H1 (cell line): Measurements from ENCODE around the gene PRKCD. TPM values are rescaled to one million over a fixed set of nuclear protein-coding genes. Genes with fewer than 3 reads are reported as not detected.

Source experiments
- CTCF ChIA-PET: fragments of 300-600 bp; sonication (Branson Sonifier 250); formaldehyde crosslinking; loops from one replicate; lab custom pipeline; 2021; ENCODE audit not compliant: partially characterized antibody; lab: Charles Lee
- POLR2A ChIA-PET: fragments of 300-600 bp; sonication (Branson Sonifier 250); formaldehyde crosslinking; loops from one replicate; lab custom pipeline; 2021; ENCODE audit warnings: inconsistent platforms; ENCODE audit not compliant: partially characterized antibody; lab: Charles Lee
- DNase-seq, 2 experiments: peaks; one replicate each; pipeline versions ENCODE4 v3.0.0 to v3.0.0-alpha.2; 2010 to 2022; ENCODE audit warnings: low spot score in 2 of 2, low read depth in 1 of 2, mixed read lengths in 1 of 2
- FAIRE-seq: peaks from 2 replicates; lab custom pipeline; 2011; peaks lifted over from hg19 to GRCh38; lab: Jason Lieb, UNC
- H2AFZ ChIP-seq: 2 replicates; pipeline ENCODE4 v1.8.1; 2012; ENCODE audit warnings: low read length, inconsistent platforms
- H2AK5ac ChIP-seq: 2 replicates; pipeline ENCODE4 v1.6.1; 2013; ENCODE audit warnings: low read depth, low read length
- H2BK120ac ChIP-seq: replicated peaks from 2 replicates; pipeline ENCODE3; 2013; ENCODE audit warnings: low read depth, low read length, inconsistent platforms
- H2BK12ac ChIP-seq: 2 replicates; pipeline ENCODE4 v1.6.1; 2013; ENCODE audit warnings: low read depth, low read length
- H2BK15ac ChIP-seq: 2 replicates; pipeline ENCODE4 v1.6.1; 2013; ENCODE audit warnings: low read length
- H2BK20ac ChIP-seq: 2 replicates; pipeline ENCODE4 v1.6.1; 2013; ENCODE audit warnings: low read length
- H2BK5ac ChIP-seq: 2 replicates; pipeline ENCODE4 v1.6.1; 2013; ENCODE audit warnings: low read depth, low read length
- H3K14ac ChIP-seq: 2 replicates; pipeline ENCODE4 v1.6.1; 2013; ENCODE audit warnings: inconsistent platforms; ENCODE audit not compliant: insufficient read length
- H3K18ac ChIP-seq: 2 replicates; pipeline ENCODE4 v1.6.1; 2013; ENCODE audit warnings: low read length; ENCODE audit errors: extremely low read depth
- H3K23ac ChIP-seq: 2 replicates; pipeline ENCODE4 v1.6.1; 2013; ENCODE audit warnings: inconsistent platforms; ENCODE audit not compliant: insufficient read length
- H3K23me2 ChIP-seq: 2 replicates; pipeline ENCODE4 v1.6.1; 2013; ENCODE audit warnings: low read depth, low read length
- H3K27ac ChIP-seq: 2 replicates; pipeline ENCODE4 v1.6.1; 2011; ENCODE audit warnings: low read depth, low read length, inconsistent platforms
- H3K27me3 ChIP-seq, 4 experiments: replicated peaks in 1 of 4; 1 replicate in 1 of 4; 2 replicates in 3 of 4; pipeline versions ENCODE4 v1.6.1 to v1.8.1; 2011 to 2013; ENCODE audit warnings: low read length in 3 of 4, mild to moderate bottlenecking in 3 of 4, inconsistent platforms in 2 of 4, mixed read lengths in 2 of 4, moderate library complexity in 1 of 4; ENCODE audit not compliant: control insufficient read depth in 3 of 4, insufficient read depth in 3 of 4; ENCODE audit errors: extremely low read depth in 1 of 4
- H3K36me3 ChIP-seq, 4 experiments: 2 replicates each; pipeline versions ENCODE4 v1.6.1 to v1.8.1; 2011 to 2013; ENCODE audit warnings: mild to moderate bottlenecking in 4 of 4, low read length in 3 of 4, moderate library complexity in 2 of 4, control low read depth in 1 of 4, inconsistent platforms in 1 of 4; ENCODE audit not compliant: insufficient read depth in 4 of 4, control insufficient read depth in 2 of 4
- H3K4ac ChIP-seq: replicated peaks from 2 replicates; pipeline ENCODE3; 2013; ENCODE audit warnings: low read length, low read depth, mixed read lengths, inconsistent platforms; ENCODE audit not compliant: insufficient read length
- H3K4me1 ChIP-seq, 4 experiments: replicated peaks in 1 of 4; 1 replicate in 1 of 4; 2 replicates in 3 of 4; pipeline versions ENCODE4 v1.6.1 to v1.8.1; 2011 to 2013; ENCODE audit warnings: low read length in 3 of 4, inconsistent platforms in 2 of 4, mixed read lengths in 1 of 4; ENCODE audit not compliant: insufficient read depth in 4 of 4, control insufficient read depth in 3 of 4
- H3K4me2 ChIP-seq, 2 experiments: 2 replicates each; pipeline versions ENCODE4 v1.6.1 to v1.8.1; 2011 to 2013; ENCODE audit warnings: low read depth in 2 of 2, low read length in 2 of 2, control low read depth in 1 of 2, inconsistent platforms in 1 of 2, mild to moderate bottlenecking in 1 of 2; ENCODE audit not compliant: insufficient read depth in 1 of 2
- H3K4me3 ChIP-seq, 4 experiments: fragments of 200-600, 300-600 bp in 1 of 4; sonication (generic), shearing (Covaris generic), sonication (Bioruptor Twin) in 1 of 4; 2 replicates each; pipeline versions ENCODE4 v1.5.1 to v1.8.1; 2011 to 2016; ENCODE audit warnings: low read length in 4 of 4, low read depth in 3 of 4, control low read depth in 2 of 4, inconsistent platforms in 2 of 4, mild to moderate bottlenecking in 2 of 4, mixed read lengths in 1 of 4, moderate library complexity in 1 of 4; ENCODE audit not compliant: insufficient read depth in 2 of 4; ENCODE audit errors: extremely low read depth in 1 of 4
- H3K56ac ChIP-seq: replicated peaks from 2 replicates; pipeline ENCODE3; 2013; ENCODE audit warnings: low read depth, mild to moderate bottlenecking, mixed read lengths, low read length, inconsistent platforms; ENCODE audit not compliant: insufficient read length
- H3K79me1 ChIP-seq: 2 replicates; pipeline ENCODE4 v1.6.1; 2013; ENCODE audit warnings: low read depth, low read length, control low read depth
- H3K79me2 ChIP-seq, 2 experiments: 2 replicates each; pipeline versions ENCODE4 v1.6.1 to v1.8.1; 2012 to 2013; ENCODE audit warnings: low read length in 2 of 2, mild to moderate bottlenecking in 2 of 2, inconsistent platforms in 1 of 2; ENCODE audit not compliant: insufficient read depth in 2 of 2, control insufficient read depth in 1 of 2
- H3K9ac ChIP-seq, 4 experiments: replicated peaks in 1 of 4; 1 replicate in 1 of 4; 2 replicates in 3 of 4; pipeline versions ENCODE4 v1.6.1 to v1.8.1; 2011 to 2013; ENCODE audit warnings: low read depth in 3 of 4, low read length in 3 of 4, control low read depth in 2 of 4, mild to moderate bottlenecking in 2 of 4, moderate library complexity in 2 of 4, inconsistent platforms in 1 of 4; ENCODE audit errors: extremely low read depth in 1 of 4
- H3K9me3 ChIP-seq, 2 experiments: 2 replicates each; pipeline versions ENCODE4 v1.6.1 to v1.8.1; 2012 to 2013; ENCODE audit warnings: mild to moderate bottlenecking in 2 of 2, moderate library complexity in 2 of 2, control low read depth in 1 of 2, inconsistent platforms in 1 of 2, low read depth in 1 of 2, low read length in 1 of 2, mixed read lengths in 1 of 2; ENCODE audit not compliant: insufficient read depth in 2 of 2
- H4K20me1 ChIP-seq, 2 experiments: replicated peaks in 1 of 2; 2 replicates each; pipeline versions ENCODE3 to v1.8.1; 2011 to 2013; ENCODE audit warnings: inconsistent platforms in 2 of 2, low read length in 2 of 2, mild to moderate bottlenecking in 1 of 2; ENCODE audit not compliant: insufficient read depth in 2 of 2, control insufficient read depth in 1 of 2
- H4K5ac ChIP-seq: 2 replicates; pipeline ENCODE4 v1.6.1; 2013; ENCODE audit warnings: low read length, low read depth, mixed read lengths, inconsistent platforms; ENCODE audit not compliant: insufficient read length
- H4K8ac ChIP-seq: 2 replicates; pipeline ENCODE4 v1.8.0; 2013; ENCODE audit warnings: mild to moderate bottlenecking, moderate library complexity, low read length, inconsistent platforms; ENCODE audit not compliant: insufficient read depth; ENCODE audit errors: extremely low read depth
- H4K91ac ChIP-seq: replicated peaks from 2 replicates; pipeline ENCODE3; 2013; ENCODE audit warnings: low read length, mixed read lengths, inconsistent platforms; ENCODE audit not compliant: insufficient read length
- EP300 ChIP-seq, 2 experiments: IDR thresholded peaks; 1 replicate in 1 of 2; 2 replicates in 1 of 2; pipeline ENCODE4 v1.6.1; 2011 to 2012; ENCODE audit warnings: low read depth in 2 of 2, low read length in 2 of 2, mild to moderate bottlenecking in 2 of 2, borderline replicate concordance in 1 of 2, inconsistent platforms in 1 of 2, moderate library complexity in 1 of 2
- WGBS, 2 experiments: shearing (Covaris generic) in 1 of 2; methylation state at CpG; one replicate each; pipeline versions ENCODE4 v1.1.6 to v1.1.7; 2013 to 2015; ENCODE audit warnings: low lambda C conversion rate in 2 of 2, mixed read lengths in 2 of 2, inconsistent platforms in 1 of 2, low coverage in 1 of 2, missing lambda C conversion rate in 1 of 2; ENCODE audit not compliant: insufficient replicate concordance in 2 of 2, insufficient coverage in 1 of 2, insufficient read length in 1 of 2; ENCODE audit errors: extremely low coverage in 1 of 2, missing lambda C conversion rate in 1 of 2; 5-methylcytosine and 5-hydroxymethylcytosine counted together
- polyA plus RNA-seq, 7 experiments: library from polyadenylated mRNA; depleted of rRNA in 3 of 7; stranded (reverse) in 5 of 7; unstranded in 2 of 7; fragments of >200 nt in 5 of 7; fragments of 200-250 nt in 2 of 7; gene quantifications; 1 replicate in 5 of 7; 2 replicates in 1 of 7; 4 replicates in 1 of 7; pipeline versions ENCODE4 v1.2.1 to v1.2.3, GENCODE V29; 2011 to 2013; ENCODE audit warnings: missing spikeins in 2 of 7, mixed read lengths in 2 of 7
- total RNA-seq: library from RNA; stranded (reverse); fragmentation: NEBNext Ultra II Directional; extraction: Animal tissue kit (Norgen Biotek cat#: 25700); gene quantifications from 2 replicates; pipeline ENCODE4 v1.2.1, GENCODE V29; 2021

The PRKCD gene
- total and polyA plus RNA-seq, 2 of the 8 experiments (the other 6 are each of a cell fraction or from before 2014, with no cell fraction given): 22.6 to 23.9 TPM

- Histone ChIP-seq H2AFZ (no peak overlapping the region), H4K20me1 (no peaks in the 10 kb centered on the region), H3K36me3 (peaks cover 0 to 2% (median 0%) of the 10 kb centered on the region in 4 experiments; a peak in 3 of 8 replicates), H3K27ac (no peak overlapping the region), H3K79me2 (no peaks in the 10 kb centered on the region), H2AK5ac (no peak overlapping the region), H3K56ac (no peak overlapping the region), H3K4me2 (no peak overlapping the region), H3K4me3 (no peak overlapping the region), H2BK12ac (no peak overlapping the region), H3K4me1 (no peaks in the 10 kb centered on the region), H3K18ac (no peak overlapping the region), H3K9ac (no peak overlapping the region), H2BK5ac (no peak overlapping the region), H2BK15ac (no peak overlapping the region), H2BK120ac (no peak overlapping the region), H3K23ac (no peak overlapping the region), H3K4ac (no peak overlapping the region), H3K23me2 (no peaks in the 10 kb centered on the region; the same call in 1 of the 2 replicates), H4K5ac (no peak overlapping the region), H3K9me3 (no peaks in the 10 kb centered on the region), H4K8ac (no peak overlapping the region), H3K27me3 (no peaks in the 10 kb centered on the region), H2BK20ac (no peak overlapping the region), H3K79me1 (no peaks in the 10 kb centered on the region), H3K14ac (no peak overlapping the region), H4K91ac (no peak overlapping the region)
- TF ChIP-seq EP300 (IDR thresholded peaks at IDR 0.05; ENCODE audit: borderline replicate concordance in 1 of 2, low read depth in 2 of 2, low read length in 2 of 2): no peak
- 89% methylated on average over 3 of the region's 3 CpGs; no CpG with 5 or more reads in 1 of the 2 experiments for WGBS, 2 experiments
- ChIA-PET CTCF (interaction anchor here (0.6 to 7.3 kb wide), 20 partner anchors 9 to 851 kb away, joined by 3 to 63 read pairs (median 4); partner anchors contain the start of gene PRKCD), POLR2A (interaction anchor here (1.9 kb wide), 1 partner anchor 19 kb away, joined by 5 read pairs; no protein-coding TSS in a partner anchor)
- no peak for DNase-seq
- no peak for FAIRE-seq
Observed at GRCh38 chr3:53111822-53112221, 49.2 kb upstream of the PRKCD start.
